H9 (cell line): ENCODE results near the gene SLC35A1. TPM values are rescaled to one million over a fixed set of nuclear protein-coding genes. Genes with fewer than 3 reads are reported as not detected.
A peak's percentile ranks its signal among the peaks of the same experiment; 100 is the strongest.

Experiments
- DNase-seq: peaks from one replicate; pipeline ENCODE4 v3.0.0-alpha.2; 2017
- H2AFZ ChIP-seq: one replicate; pipeline ENCODE4 v1.6.1; 2013; ENCODE audit warnings: mild to moderate bottlenecking, low read length, control low read depth, moderate library complexity
- H2AK5ac ChIP-seq: 2 replicates; pipeline ENCODE4 v1.6.1; 2013; ENCODE audit warnings: low read length, control low read depth, mixed read lengths; ENCODE audit not compliant: insufficient read length
- H2BK120ac ChIP-seq: one replicate; pipeline ENCODE4 v1.6.1; 2013; ENCODE audit warnings: low read depth, mild to moderate bottlenecking, low read length, control low read depth, inconsistent platforms; ENCODE audit not compliant: poor library complexity, severe bottlenecking
- H2BK12ac ChIP-seq: 2 replicates; pipeline ENCODE4 v1.6.1; 2013; ENCODE audit warnings: low read length, control low read depth, mixed read lengths, low read depth; ENCODE audit not compliant: insufficient read length
- H2BK15ac ChIP-seq: 2 replicates; pipeline ENCODE4 v1.6.1; 2013; ENCODE audit warnings: low read depth, low read length, control low read depth
- H2BK20ac ChIP-seq: one replicate; pipeline ENCODE4 v1.6.1; 2013; ENCODE audit warnings: low read depth, mild to moderate bottlenecking, low read length, control low read depth, inconsistent platforms; ENCODE audit not compliant: poor library complexity, severe bottlenecking
- H2BK5ac ChIP-seq: 2 replicates; pipeline ENCODE4 v1.6.1; 2013; ENCODE audit warnings: low read length, control low read depth, mixed read lengths; ENCODE audit not compliant: insufficient read length
- H3K14ac ChIP-seq: 2 replicates; pipeline ENCODE4 v1.6.1; 2013; ENCODE audit warnings: low read length, control low read depth; ENCODE audit not compliant: insufficient read depth
- H3K18ac ChIP-seq: 2 replicates; pipeline ENCODE4 v1.6.1; 2013; ENCODE audit warnings: low read depth, mild to moderate bottlenecking, mixed read lengths, low read length, control low read depth; ENCODE audit not compliant: insufficient read length
- H3K23ac ChIP-seq: 2 replicates; pipeline ENCODE4 v1.6.1; 2013; ENCODE audit warnings: low read length, control low read depth, mixed read lengths, low read depth; ENCODE audit not compliant: insufficient read length
- H3K23me2 ChIP-seq: 2 replicates; pipeline ENCODE4 v1.6.1; 2013; ENCODE audit warnings: low read depth, mild to moderate bottlenecking, mixed read lengths, low read length, control low read depth; ENCODE audit not compliant: insufficient read length, poor library complexity, severe bottlenecking
- H3K27ac ChIP-seq: 2 replicates; pipeline ENCODE4 v1.5.1; 2013; ENCODE audit warnings: low read length, control low read depth, mixed read lengths, low read depth; ENCODE audit not compliant: insufficient read length
- H3K27me3 ChIP-seq: 2 replicates; pipeline ENCODE4 v1.6.1; 2013; ENCODE audit warnings: low read length, control low read depth, inconsistent platforms; ENCODE audit not compliant: insufficient read depth
- H3K4ac ChIP-seq: 2 replicates; pipeline ENCODE4 v1.6.1; 2013; ENCODE audit warnings: low read depth, mild to moderate bottlenecking, control low read depth, inconsistent platforms, low read length, moderate library complexity
- H3K4me1 ChIP-seq: 2 replicates; pipeline ENCODE4 v1.6.1; 2013; ENCODE audit warnings: low read length, control low read depth, inconsistent platforms; ENCODE audit not compliant: insufficient read depth
- H3K4me2 ChIP-seq: 2 replicates; pipeline ENCODE4 v1.6.1; 2013; ENCODE audit warnings: low read length, control low read depth, mixed read lengths; ENCODE audit not compliant: insufficient read length, insufficient read depth
- H3K56ac ChIP-seq: 2 replicates; pipeline ENCODE4 v1.6.1; 2013; ENCODE audit warnings: low read depth, mild to moderate bottlenecking, mixed read lengths, low read length, control low read depth; ENCODE audit not compliant: insufficient read length
- H3K79me1 ChIP-seq: 2 replicates; pipeline ENCODE4 v1.6.1; 2013; ENCODE audit warnings: low read depth, mild to moderate bottlenecking, moderate library complexity, low read length, control low read depth, inconsistent platforms; ENCODE audit not compliant: insufficient read depth, poor library complexity, severe bottlenecking
- H3K79me2 ChIP-seq: 2 replicates; pipeline ENCODE4 v1.6.1; 2013; ENCODE audit warnings: low read length, control low read depth, inconsistent platforms; ENCODE audit not compliant: insufficient read depth
- H3K9ac ChIP-seq: 2 replicates; pipeline ENCODE4 v1.6.1; 2013; ENCODE audit warnings: low read length, control low read depth, mixed read lengths; ENCODE audit not compliant: insufficient read length; ENCODE audit errors: extremely low read depth
- H3K9me3 ChIP-seq: one replicate; pipeline ENCODE4 v1.6.1; 2013; ENCODE audit warnings: low read depth, low read length, inconsistent platforms; ENCODE audit not compliant: control insufficient read depth
- H3T11ph ChIP-seq: one replicate; pipeline ENCODE4 v1.6.1; 2013; ENCODE audit warnings: mild to moderate bottlenecking, low read length, control low read depth, inconsistent platforms
- H4K20me1 ChIP-seq: one replicate; pipeline ENCODE4 v1.6.1; 2013; ENCODE audit not compliant: control insufficient read depth, insufficient read length, insufficient read depth
- H4K5ac ChIP-seq: 2 replicates; pipeline ENCODE4 v1.6.1; 2013; ENCODE audit warnings: low read depth, mild to moderate bottlenecking, mixed read lengths, low read length, control low read depth; ENCODE audit not compliant: insufficient read length
- H4K8ac ChIP-seq: replicated peaks from 2 replicates; pipeline ENCODE4 v1.6.1; 2013; ENCODE audit warnings: low read length, control low read depth, mixed read lengths, low read depth; ENCODE audit not compliant: insufficient read length
- H4K91ac ChIP-seq: 2 replicates; pipeline ENCODE4 v1.6.1; 2013; ENCODE audit warnings: low read depth, mild to moderate bottlenecking, moderate library complexity, mixed read lengths, low read length, control low read depth; ENCODE audit not compliant: insufficient read length
- H3K27ac Mint-ChIP-seq, 3 experiments: 2 replicates in 2 of 3; 3 replicates in 1 of 3; pipeline ENCODE4 v1.8.0; 2020 to 2021; ENCODE audit warnings: mixed read lengths in 3 of 3, mild to moderate bottlenecking in 1 of 3, moderate library complexity in 1 of 3
- H3K27me3 Mint-ChIP-seq: 2 replicates; pipeline ENCODE4 v1.8.0; 2021; ENCODE audit warnings: low read depth, mild to moderate bottlenecking, moderate library complexity, mixed read lengths
- H3K36me3 Mint-ChIP-seq, 3 experiments: 2 replicates in 2 of 3; 3 replicates in 1 of 3; pipeline ENCODE4 v1.8.0; 2020 to 2021; ENCODE audit warnings: low read depth in 3 of 3, mixed read lengths in 3 of 3; ENCODE audit not compliant: insufficient read depth in 1 of 3
- H3K4me1 Mint-ChIP-seq, 2 experiments: 2 replicates each; pipeline ENCODE4 v1.8.0; 2020; ENCODE audit warnings: mixed read lengths in 2 of 2
- H3K4me3 Mint-ChIP-seq, 2 experiments: 2 replicates in 1 of 2; 3 replicates in 1 of 2; pipeline ENCODE4 v1.8.0; 2020 to 2021; ENCODE audit warnings: mild to moderate bottlenecking in 2 of 2, mixed read lengths in 2 of 2, moderate library complexity in 1 of 2
- H3K9me3 Mint-ChIP-seq, 2 experiments: 2 replicates in 1 of 2; 3 replicates in 1 of 2; pipeline ENCODE4 v1.8.0; 2020; ENCODE audit warnings: mild to moderate bottlenecking in 2 of 2, mixed read lengths in 2 of 2, moderate library complexity in 1 of 2
- WGBS: extraction: QIAGEN DNeasy Blood & Tissue Kit; methylation state at CpG from one replicate; pipeline ENCODE4 v1.1.7; 2013; ENCODE audit warnings: missing lambda C conversion rate, low lambda C conversion rate, mixed read lengths; ENCODE audit not compliant: insufficient read length; ENCODE audit errors: extremely low coverage; 5-methylcytosine and 5-hydroxymethylcytosine counted together
- total RNA-seq: library from RNA; stranded (reverse); gene quantifications from 2 replicates; pipeline ENCODE4 v1.2.1, GENCODE V29; 2021
- TF ChIP-seq, protein P1 (sequence below): fragments of 200-600 bp; sonication (generic); conservative IDR thresholded peaks from 3 replicates; pipeline ENCODE4 v1.8.0; 2021; ENCODE audit warnings: antibody characterized with exemption, mild to moderate bottlenecking

The SLC35A1 gene
- total RNA-seq, 1 experiment from 2014 or later = 6.1 TPM

DNA sequence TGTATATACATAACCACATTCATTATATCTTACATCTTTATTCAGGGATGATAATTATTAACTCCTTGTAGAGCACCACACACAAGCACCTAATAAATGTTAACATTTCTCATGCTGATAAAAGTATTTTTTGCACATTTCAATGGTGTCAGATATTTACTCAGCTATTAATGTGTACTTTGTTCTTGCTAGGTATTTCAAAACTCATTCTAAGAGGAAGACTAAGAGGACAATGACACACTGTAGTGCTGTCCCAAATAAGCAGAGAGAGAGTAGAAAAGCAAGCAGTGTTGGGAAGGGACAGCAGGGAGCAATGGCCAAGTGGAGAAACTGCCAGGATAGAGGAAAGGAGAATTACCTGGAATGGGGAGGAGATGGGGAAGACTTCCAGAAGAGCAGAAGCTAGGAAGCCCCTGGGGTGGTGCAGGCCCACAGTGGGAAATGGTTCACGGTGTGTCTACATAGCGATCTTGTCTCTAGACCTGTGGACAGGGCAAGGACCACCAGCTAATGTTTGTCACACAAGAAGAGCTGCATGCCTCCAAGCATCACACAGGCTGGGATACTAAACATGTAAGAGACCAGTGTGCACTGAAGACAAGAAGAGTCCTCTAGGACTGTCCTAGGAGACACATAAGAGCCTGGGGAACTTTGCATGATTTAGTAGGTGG lies 61.7 kb downstream of the SLC35A1 start:
- no peaks in the 10 kb centered on the region for H4K20me1 ChIP-seq
- no peak overlapping the region for H2AK5ac ChIP-seq
- no peak overlapping the region for H3T11ph ChIP-seq
- no peaks in the 10 kb centered on the region for H3K27me3 ChIP-seq
- no peak overlapping the region for H4K5ac ChIP-seq
- no peak overlapping the region for H3K4ac ChIP-seq
- Mint-ChIP-seq H3K36me3 (peaks cover 10 to 33% (median 24%) of the 10 kb centered on the region in 3 experiments), H3K4me3 (no peak overlapping the region), H3K27ac (0 out of 7 replicates have a peak overlapping the region, but pooled peaks of 1 of the 3 experiments have one; percentile 26), H3K27me3 (no peaks in the 10 kb centered on the region), H3K4me1 (no peaks in the 10 kb centered on the region), H3K9me3 (peaks cover 2 to 4% of the 10 kb centered on the region in 2 experiments; a peak in 2 of 5 replicates)
- no peak overlapping the region for H4K91ac ChIP-seq
- H2BK15ac ChIP-seq = no peak overlapping the region
- no peaks in the 10 kb centered on the region for H3K23me2 ChIP-seq
- no peak overlapping the region for H2BK5ac ChIP-seq
- no peaks in the 10 kb centered on the region for H3K4me1 ChIP-seq
- no peak overlapping the region for H3K14ac ChIP-seq
- no peak overlapping the region for H3K56ac ChIP-seq
- no peak overlapping the region for H3K23ac ChIP-seq
- no CpG with 5 or more reads among the region's 2 CpGs for WGBS
- no peak overlapping the region for H3K9ac ChIP-seq
- H3K18ac ChIP-seq = no peak overlapping the region
- H3K27ac ChIP-seq = no peak overlapping the region
- no peaks in the 10 kb centered on the region for H3K79me1 ChIP-seq
- H2BK120ac ChIP-seq = no peak overlapping the region
- no peak overlapping the region for H4K8ac ChIP-seq
- TF ChIP-seq, protein P1, sequence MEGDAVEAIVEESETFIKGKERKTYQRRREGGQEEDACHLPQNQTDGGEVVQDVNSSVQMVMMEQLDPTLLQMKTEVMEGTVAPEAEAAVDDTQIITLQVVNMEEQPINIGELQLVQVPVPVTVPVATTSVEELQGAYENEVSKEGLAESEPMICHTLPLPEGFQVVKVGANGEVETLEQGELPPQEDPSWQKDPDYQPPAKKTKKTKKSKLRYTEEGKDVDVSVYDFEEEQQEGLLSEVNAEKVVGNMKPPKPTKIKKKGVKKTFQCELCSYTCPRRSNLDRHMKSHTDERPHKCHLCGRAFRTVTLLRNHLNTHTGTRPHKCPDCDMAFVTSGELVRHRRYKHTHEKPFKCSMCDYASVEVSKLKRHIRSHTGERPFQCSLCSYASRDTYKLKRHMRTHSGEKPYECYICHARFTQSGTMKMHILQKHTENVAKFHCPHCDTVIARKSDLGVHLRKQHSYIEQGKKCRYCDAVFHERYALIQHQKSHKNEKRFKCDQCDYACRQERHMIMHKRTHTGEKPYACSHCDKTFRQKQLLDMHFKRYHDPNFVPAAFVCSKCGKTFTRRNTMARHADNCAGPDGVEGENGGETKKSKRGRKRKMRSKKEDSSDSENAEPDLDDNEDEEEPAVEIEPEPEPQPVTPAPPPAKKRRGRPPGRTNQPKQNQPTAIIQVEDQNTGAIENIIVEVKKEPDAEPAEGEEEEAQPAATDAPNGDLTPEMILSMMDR = no peak
- H3K4me2 ChIP-seq = no peak overlapping the region
- no peak overlapping the region for H2BK20ac ChIP-seq
- H2BK12ac ChIP-seq = no peak overlapping the region
- no peaks in the 10 kb centered on the region for H3K9me3 ChIP-seq
- DNase-seq = no peak
- H3K79me2 ChIP-seq = no peaks in the 10 kb centered on the region
- no peak overlapping the region for H2AFZ ChIP-seq
